ENCODE data around the gene IZUMO4. TPM values are rescaled to one million over a fixed set of nuclear protein-coding genes. Genes with fewer than 3 reads are reported as not detected.

IZUMO4 gene
- total and polyA plus RNA-seq, 2 donors (not counting 1 experiment from before 2014, with no cell fraction given), result 34.8 to 93.9 TPM

DNA sequence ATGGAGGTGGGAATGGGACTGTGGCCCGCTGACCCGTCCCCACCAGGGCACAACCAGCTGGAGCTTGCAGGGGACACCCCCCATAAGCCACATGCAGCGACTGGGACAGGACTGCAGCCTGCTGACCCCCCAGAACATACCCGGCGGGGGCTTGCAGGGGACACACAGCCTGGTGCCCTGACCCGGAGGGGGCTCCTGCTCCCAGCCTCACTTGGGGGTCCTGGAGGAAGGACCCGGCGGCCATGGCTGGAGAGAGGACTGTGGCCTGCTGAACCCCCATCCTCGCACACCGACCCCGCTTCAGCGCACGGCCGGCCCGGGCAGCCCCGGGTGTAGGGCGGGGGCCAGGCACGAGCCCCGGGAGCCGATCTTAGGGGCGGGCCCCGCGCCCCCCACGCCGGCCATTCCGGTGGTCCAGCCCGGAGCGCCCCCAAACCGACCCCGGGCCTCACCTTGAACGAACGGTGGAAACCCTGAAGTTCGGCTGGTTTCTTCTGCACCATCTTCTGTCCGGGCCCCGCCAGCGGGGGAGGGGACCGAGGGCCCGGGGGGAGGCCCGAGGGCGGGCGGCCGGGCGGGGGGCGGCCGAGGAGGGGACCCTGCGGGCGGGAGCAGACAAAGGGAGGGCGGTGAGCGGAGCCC, 46.2 kb upstream of the IZUMO4 start:
- WGBS (ENCODE audit: insufficient coverage), result under 1% methylated on average over 49 of the region's 49 CpGs
- Histone ChIP-seq H3K4me3 (ENCODE audit: control extremely low read depth in 1 of 5, extremely low read depth in 1 of 5, insufficient read depth in 1 of 5, low read depth in 2 of 5, low read length in 4 of 5) (peak overlapping the region; percentile 62 to 98 (median 94)), H3K9ac (ENCODE audit: low read length) (peak overlapping the region; percentile 78), H3K79me2 (ENCODE audit: control insufficient read depth, insufficient read depth, low read length) (peaks cover 57% of the 10 kb centered on the region), H3K4me1 (ENCODE audit: control insufficient read depth in 2 of 2, insufficient read depth in 2 of 2, low read length in 2 of 2) (peaks cover 79 to 85% of the 10 kb centered on the region in 2 donors), H3K4me2 (replicated peaks; ENCODE audit: low read depth, low read length, poor library complexity, severe bottlenecking) (peak overlapping the region; percentile 92), H3K27ac (ENCODE audit: low read length in 2 of 2) (peak overlapping the region; percentile 92 to 98), H3K36me3 (replicated peaks in 1 of 2; ENCODE audit: control extremely low read depth in 1 of 2, control insufficient read depth in 1 of 2, extremely low read depth in 1 of 2, insufficient read depth in 2 of 2, low read length in 1 of 2) (peaks cover 0 to 41% of the 10 kb centered on the region in 2 experiments), H3K9me3 (ENCODE audit: control extremely low read depth in 1 of 3, control insufficient read depth in 2 of 3, insufficient read depth in 1 of 3, low read length in 2 of 3) (peaks cover 0 to 2% (median 0%) of the 10 kb centered on the region in 3 donors), H2AFZ (ENCODE audit: insufficient read depth, low read depth, low read length, poor library complexity, severe bottlenecking) (no peak overlapping the region), H4K20me1 (ENCODE audit: control insufficient read depth, insufficient read depth, low read length, poor library complexity, severe bottlenecking) (peaks cover 53% of the 10 kb centered on the region), H3K27me3 (replicated peaks in 1 of 4; ENCODE audit: control extremely low read depth in 1 of 4, control insufficient read depth in 3 of 4, insufficient read depth in 4 of 4, low read length in 3 of 4) (no peaks in the 10 kb centered on the region)
- ATAC-seq (ENCODE audit: low read depth) (no peak), DNase-seq (no peak)
- Mint-ChIP-seq H3K9me3 (ENCODE audit: insufficient read depth) (no peaks in the 10 kb centered on the region), H3K4me1 (peaks cover 67% of the 10 kb centered on the region), H3K4me3 (peak overlapping the region; percentile 99), H3K27ac (peak overlapping the region; percentile 98), H3K27me3 (no peaks in the 10 kb centered on the region)
- POLR2A ChIA-PET, result interaction anchor here (0.8 to 8.2 kb wide), 12 partner anchors 8 to 165 kb away, joined by 3 to 111 read pairs (median 4); partner anchors contain the start of genes ABHD17A, IZUMO4 and MOB3A
- TF ChIP-seq, protein P1, sequence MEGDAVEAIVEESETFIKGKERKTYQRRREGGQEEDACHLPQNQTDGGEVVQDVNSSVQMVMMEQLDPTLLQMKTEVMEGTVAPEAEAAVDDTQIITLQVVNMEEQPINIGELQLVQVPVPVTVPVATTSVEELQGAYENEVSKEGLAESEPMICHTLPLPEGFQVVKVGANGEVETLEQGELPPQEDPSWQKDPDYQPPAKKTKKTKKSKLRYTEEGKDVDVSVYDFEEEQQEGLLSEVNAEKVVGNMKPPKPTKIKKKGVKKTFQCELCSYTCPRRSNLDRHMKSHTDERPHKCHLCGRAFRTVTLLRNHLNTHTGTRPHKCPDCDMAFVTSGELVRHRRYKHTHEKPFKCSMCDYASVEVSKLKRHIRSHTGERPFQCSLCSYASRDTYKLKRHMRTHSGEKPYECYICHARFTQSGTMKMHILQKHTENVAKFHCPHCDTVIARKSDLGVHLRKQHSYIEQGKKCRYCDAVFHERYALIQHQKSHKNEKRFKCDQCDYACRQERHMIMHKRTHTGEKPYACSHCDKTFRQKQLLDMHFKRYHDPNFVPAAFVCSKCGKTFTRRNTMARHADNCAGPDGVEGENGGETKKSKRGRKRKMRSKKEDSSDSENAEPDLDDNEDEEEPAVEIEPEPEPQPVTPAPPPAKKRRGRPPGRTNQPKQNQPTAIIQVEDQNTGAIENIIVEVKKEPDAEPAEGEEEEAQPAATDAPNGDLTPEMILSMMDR (IDR thresholded peaks at IDR 0.05), result no peak
- TF ChIP-seq EZH2 (IDR thresholded peaks at IDR 0.05; ENCODE audit: borderline replicate concordance, insufficient read depth, low read depth, low read length, poor library complexity, severe bottlenecking), result no peak
- intact Hi-C loops (cut with micrococcal nuclease), result loop anchor here (1.0 to 2.0 kb wide), 4 partner anchors 8 to 40 kb away; no protein-coding TSS in a partner anchor
- CTCF ChIA-PET, result interaction anchor here (0.5 to 2.0 kb wide), 5 partner anchors 8 to 106 kb away, joined by 3 to 10 read pairs (median 3); no protein-coding TSS in a partner anchor

Measured in B cell (primary cell).